HG03064 (cell line): Measurements from ENCODE around the gene PHYKPL.

ENCODE experiments used
- ATAC-seq: cut with Tn5 transposase; IDR thresholded peaks from one replicate; pipeline ENCODE4 v1.9.1; 2021; ENCODE audit warnings: low read depth; ENCODE audit not compliant: unreplicated experiment

The PHYKPL gene

GRCh38 chr5:178225174-178225573, 7.4 kb downstream of the PHYKPL start:
- ATAC-seq: no peak

- no peak for ATAC-seq
Observed at GRCh38 chr5:178224403-178224802, 8.2 kb downstream of the PHYKPL start.

- no peak for ATAC-seq
Observed at GRCh38 chr5:178223828-178224335, 8.7 kb downstream of the PHYKPL start.

- no peak for ATAC-seq
Observed at GRCh38 chr5:178223196-178223773, 9.3 kb downstream of the PHYKPL start.

DNA sequence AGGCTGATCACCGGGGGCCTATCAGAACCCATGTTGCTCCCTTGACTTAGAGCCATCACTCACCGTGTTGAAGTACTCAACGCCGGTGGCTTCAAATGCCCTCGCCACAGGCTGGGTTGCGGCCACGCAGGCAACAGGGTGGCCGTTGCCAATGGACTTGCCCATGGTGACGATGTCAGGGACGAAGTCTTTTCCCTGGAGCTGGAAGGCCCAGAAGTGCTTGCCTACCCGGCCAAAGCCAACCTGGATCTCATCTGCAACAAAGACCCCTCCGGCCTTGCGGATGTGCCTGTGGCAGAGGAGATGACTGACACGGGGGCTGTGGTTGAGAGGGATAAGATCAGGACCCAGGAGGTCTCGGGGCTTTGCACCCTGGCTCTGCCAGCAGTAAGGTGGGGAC, 10.3 kb downstream of the PHYKPL start:
- ATAC-seq: no peak

DNA sequence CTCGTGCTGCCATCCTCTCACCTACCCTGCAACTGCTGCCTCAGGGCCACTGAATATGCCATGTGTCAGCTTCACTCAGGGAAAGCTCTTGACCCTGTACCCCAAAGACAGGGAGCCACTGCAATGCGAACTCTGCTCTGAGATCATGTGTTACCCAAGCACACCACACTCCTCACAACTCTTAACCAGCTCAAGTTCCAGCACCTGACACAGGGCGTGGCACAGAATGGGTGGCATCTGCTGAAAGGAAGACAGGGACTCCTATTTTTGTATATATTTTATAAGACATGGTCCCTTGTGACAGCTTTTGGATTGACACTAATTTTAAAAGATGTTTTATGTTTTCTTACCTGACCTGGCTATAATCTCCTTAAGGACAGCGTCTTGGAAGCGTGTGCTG, 10.7 kb downstream of the PHYKPL start:
- ATAC-seq: no peak

GRCh38 chr5:178221282-178221681, 11.3 kb downstream of the PHYKPL start:
- ATAC-seq: no peak

GRCh38 chr5:178218827-178219226, 13.8 kb downstream of the PHYKPL start:
- no peak for ATAC-seq

DNA sequence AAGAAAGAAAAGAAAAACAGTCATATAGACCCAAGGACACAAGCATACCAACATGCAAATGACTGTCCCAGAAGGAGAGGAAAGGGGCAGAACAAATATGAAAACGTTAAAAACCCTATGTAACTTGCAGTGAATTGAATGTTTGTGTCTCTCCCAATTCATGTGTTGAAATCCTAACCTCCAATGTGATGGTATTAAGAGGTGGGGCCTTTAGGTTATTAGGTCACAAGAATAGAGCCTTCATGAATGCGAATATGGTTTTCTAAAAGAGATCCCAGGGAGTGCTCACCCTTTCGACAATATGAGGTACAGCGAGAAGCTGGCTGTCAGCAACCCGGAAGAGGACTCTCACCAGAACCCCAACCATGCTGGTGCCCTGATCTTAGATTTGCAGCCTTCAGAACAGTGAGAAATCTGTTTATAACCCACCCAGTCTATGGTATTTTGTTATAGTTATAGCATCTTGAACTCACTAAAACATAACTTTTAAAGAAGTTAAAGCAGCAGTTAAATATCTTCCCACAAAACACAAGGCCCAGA, 14.3 kb downstream of the PHYKPL start:
- ATAC-seq: no peak

- no peak for ATAC-seq
Observed at GRCh38 chr5:178216779-178217178, 15.8 kb downstream of the PHYKPL start.

DNA sequence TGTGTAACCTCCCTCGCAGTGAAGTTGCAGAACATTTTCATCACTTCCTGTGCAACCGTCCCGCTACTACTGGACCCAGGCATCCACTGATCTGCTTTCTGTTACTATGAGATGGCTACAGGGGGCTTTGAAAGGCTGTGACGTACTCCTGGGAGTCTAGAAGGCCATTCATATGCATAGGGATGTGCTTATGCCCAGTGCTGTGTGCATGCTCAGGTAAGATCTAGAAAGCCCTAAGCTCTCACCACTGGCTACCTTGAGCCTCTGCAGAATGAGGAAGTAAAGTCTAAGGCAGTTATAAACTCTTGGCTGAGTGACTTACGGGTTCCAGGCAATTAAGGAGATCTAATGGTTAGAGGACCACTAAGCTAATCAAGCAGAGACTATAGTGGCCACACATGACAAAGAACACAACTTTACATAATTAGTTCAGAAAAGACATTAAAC, 16.5 kb downstream of the PHYKPL start:
- no peak for ATAC-seq

GRCh38 chr5:178215280-178216002, 17.2 kb downstream of the PHYKPL start:
- no peak for ATAC-seq

DNA sequence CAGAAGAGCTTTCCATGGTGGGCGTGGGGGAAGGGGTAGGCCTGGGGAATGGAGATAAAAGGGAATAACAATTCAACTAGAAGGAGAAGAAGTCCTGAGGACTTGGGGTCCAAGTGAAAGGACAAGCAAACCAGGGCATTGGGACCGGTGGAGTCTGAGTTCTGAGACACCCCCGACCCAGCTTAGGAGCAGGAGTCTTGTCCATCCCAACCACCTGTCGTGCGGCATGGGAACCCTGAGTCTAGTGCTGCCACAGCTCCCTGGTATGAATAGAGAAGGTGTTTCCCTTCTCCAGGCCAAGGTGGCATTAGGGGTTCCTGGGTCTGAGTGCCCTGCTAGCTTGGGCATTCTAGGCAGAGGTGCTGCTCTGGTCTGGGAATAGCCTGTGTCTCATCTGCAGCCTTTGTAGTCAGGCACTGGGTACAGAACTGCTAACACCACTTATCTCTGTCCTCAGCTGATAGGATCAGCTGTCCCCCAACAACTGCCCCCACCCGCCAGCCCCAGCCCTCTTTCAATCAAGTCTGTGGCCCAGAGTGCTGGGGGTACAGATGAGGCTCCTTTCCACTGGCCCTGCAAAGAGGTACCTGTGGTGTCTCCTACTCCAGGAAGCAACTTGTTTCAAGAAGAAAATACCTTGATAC, 18.3 kb downstream of the PHYKPL start:
- no peak for ATAC-seq

- ATAC-seq: no peak
Observed at GRCh38 chr5:178213748-178214151, 18.9 kb downstream of the PHYKPL start.

DNA sequence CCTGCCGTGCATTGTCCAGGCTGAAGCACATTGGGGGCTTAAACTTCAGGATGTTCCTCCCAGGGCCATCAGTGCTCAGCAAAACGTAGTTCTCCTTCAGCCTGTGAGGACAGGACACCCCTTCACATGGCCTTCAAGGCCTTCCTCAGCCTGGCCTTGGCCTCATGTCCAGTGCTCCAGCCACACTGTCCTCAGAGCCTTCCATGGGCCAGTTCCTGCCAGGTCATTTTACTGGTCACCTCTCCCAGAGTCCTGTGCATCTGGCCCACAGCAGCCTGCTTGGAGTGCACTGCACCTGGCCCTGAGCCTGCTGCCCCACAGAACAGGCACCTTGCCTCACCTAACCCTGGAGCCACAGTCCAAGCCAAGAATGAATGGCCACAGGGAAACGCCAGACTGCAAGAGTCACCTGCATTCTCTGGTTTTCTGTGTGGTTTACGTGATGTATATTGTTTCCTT, 19.6 kb downstream of the PHYKPL start:
- ATAC-seq: no peak

DNA sequence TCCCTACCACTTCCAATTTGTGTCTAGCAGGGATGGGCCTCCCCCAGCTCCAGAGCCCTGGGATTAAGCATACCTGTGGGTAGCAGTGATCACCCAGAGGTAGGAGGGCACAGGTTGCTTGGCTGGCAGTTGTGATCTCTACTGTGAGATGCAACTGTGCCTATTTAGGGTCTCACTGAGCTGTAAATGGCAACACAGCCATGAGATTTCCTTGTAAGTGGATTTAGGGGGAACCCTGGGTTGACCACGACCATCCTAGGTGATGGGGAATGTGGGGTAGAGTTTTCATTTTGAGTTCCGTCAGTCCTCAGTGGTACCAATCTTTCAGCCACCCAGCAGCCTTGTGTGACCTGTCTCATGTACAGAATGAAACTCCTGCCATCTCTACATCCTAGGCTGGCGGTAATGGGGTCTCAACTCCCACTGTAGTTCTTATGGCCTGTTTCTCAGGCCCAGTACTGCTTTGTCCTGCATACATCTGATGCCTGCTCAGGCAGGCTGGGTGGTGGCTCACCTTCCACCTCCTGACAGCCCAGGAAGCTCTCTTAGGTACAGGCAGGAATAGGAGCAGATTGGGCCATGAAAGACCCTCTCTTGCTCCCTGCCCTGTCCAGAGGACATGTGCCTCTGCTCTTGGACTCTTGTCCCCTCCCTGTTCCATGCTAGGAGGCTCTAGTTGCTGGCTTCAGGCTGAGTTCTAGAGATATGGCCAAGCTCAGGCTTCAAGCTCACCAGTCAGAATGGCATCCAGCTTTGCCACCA, 20.2 kb downstream of the PHYKPL start:
- ATAC-seq: no peak

GRCh38 chr5:178211095-178212048, 21.2 kb downstream of the PHYKPL start:
- no peak for ATAC-seq

DNA sequence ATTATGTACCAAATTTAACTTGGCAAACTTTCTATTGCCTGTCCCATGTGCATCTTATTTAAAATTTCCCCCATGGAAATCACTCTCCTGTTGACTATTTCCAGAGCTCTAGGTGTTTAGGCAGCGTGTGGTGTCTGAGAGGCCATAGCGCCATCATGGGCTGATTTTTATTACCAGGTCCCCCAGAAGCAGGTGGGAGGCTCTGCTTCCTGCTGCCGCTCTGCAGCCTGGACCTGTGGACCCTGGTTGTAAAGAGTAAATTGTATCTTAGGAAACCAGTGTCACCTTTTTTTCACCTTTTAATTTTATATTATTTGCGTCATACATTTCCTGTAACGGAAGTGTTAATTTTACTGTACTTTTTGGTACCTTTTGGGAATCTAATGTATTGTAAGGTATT, 21.9 kb downstream of the PHYKPL start:
- ATAC-seq: no peak

- ATAC-seq: no peak
Observed at GRCh38 chr5:178210073-178210535, 22.5 kb downstream of the PHYKPL start.
